ENCODE data around the gene GMPR.
"Not testable (repeated sequence)": the region's sequence is repeated elsewhere in the genome, so short reads cannot be mapped to it uniquely, and the experiment has no call there.

Gene GMPR

GRCh38 chr6:16223362-16223761 lies 15.0 kb upstream of the GMPR start:
- H3K27ac ChIP-seq, result no peak overlapping the region
- H3K4me3 ChIP-seq, result no peak overlapping the region

GRCh38 chr6:16224409-16224808 lies 14.0 kb upstream of the GMPR start:
- H3K27ac ChIP-seq, result no peak overlapping the region
- no peak overlapping the region for H3K4me3 ChIP-seq

- H3K27ac ChIP-seq, result not testable (repeated sequence)
Observed at GRCh38 chr6:16225062-16225731, 13.2 kb upstream of the GMPR start.

GRCh38 chr6:16226117-16227047 lies 12.0 kb upstream of the GMPR start:
- H3K4me3 ChIP-seq, H3K27ac ChIP-seq: not testable (repeated sequence)

More at GRCh38 chr6:16225062-16225731, 13.2 kb upstream of the GMPR start:
- H3K4me3 ChIP-seq, result not testable (repeated sequence)

- H3K27ac ChIP-seq, result no peak overlapping the region
- H3K4me3 ChIP-seq, result no peak overlapping the region
Observed at GRCh38 chr6:16227048-16227562, 11.3 kb upstream of the GMPR start.

GRCh38 chr6:16227605-16228004 lies 10.8 kb upstream of the GMPR start:
- no peak overlapping the region for H3K4me3 ChIP-seq
- no peak overlapping the region for H3K27ac ChIP-seq

- Histone ChIP-seq H3K27ac (no peak overlapping the region), H3K4me3 (no peak overlapping the region)
Observed at GRCh38 chr6:16228043-16228442, 10.3 kb upstream of the GMPR start.

GRCh38 chr6:16228709-16229665 lies 9.4 kb upstream of the GMPR start:
- H3K27ac ChIP-seq, result no peak overlapping the region
- H3K4me3 ChIP-seq, result no peak overlapping the region

GRCh38 chr6:16229700-16230099 lies 8.7 kb upstream of the GMPR start:
- H3K4me3 ChIP-seq, result no peak overlapping the region
- no peak overlapping the region for H3K27ac ChIP-seq

GRCh38 chr6:16230953-16231352 lies 7.4 kb upstream of the GMPR start:
- H3K27ac ChIP-seq, result no peak overlapping the region
- H3K4me3 ChIP-seq, result no peak overlapping the region

GRCh38 chr6:16232086-16232485 lies 6.3 kb upstream of the GMPR start:
- no peak overlapping the region for H3K27ac ChIP-seq
- no peak overlapping the region for H3K4me3 ChIP-seq

GRCh38 chr6:16236009-16236501 lies 2.3 kb upstream of the GMPR start:
- Histone ChIP-seq H3K27ac (peak overlapping the region in 3 of 21 experiments; percentile 12 to 36 (median 14)), H3K4me3 (no peak overlapping the region)

GRCh38 chr6:16236631-16237199 lies 1.7 kb upstream of the GMPR start:
- H3K4me3 ChIP-seq, result no peak overlapping the region
- H3K27ac ChIP-seq, result peak overlapping the region in 3 of 21 experiments; percentile 14 to 36 (median 19)

- Histone ChIP-seq H3K4me3 (no peak overlapping the region), H3K27ac (peak overlapping the region in 1 of 21 experiments; percentile 60)
Observed at GRCh38 chr6:16237242-16237641, 1.1 kb upstream of the GMPR start.

GRCh38 chr6:16238963-16239797 lies 793 bp downstream of the GMPR start:
- Histone ChIP-seq H3K27ac (peak overlapping the region in 11 of 21 experiments; percentile 8 to 81 (median 58)), H3K4me3 (peak overlapping the region; percentile 44 to 59 (median 52))

- Histone ChIP-seq H3K4me3 (peak overlapping the region in 5 of 7 experiments; percentile 45 to 53 (median 52)), H3K27ac (peak overlapping the region in 6 of 21 experiments; percentile 45 to 81 (median 66))
Observed at GRCh38 chr6:16239798-16240123, 1.4 kb downstream of the GMPR start.

GRCh38 chr6:16240589-16241320 lies 2.4 kb downstream of the GMPR start:
- Histone ChIP-seq H3K27ac (peak overlapping the region in 2 of 21 experiments; percentile 60 to 71), H3K4me3 (no peak overlapping the region)

- Histone ChIP-seq H3K27ac (no peak overlapping the region), H3K4me3 (no peak overlapping the region)
Observed at GRCh38 chr6:16241321-16241689, 2.9 kb downstream of the GMPR start.
